Measurements from ENCODE around the gene ATP9A.

GRCh38 chr20:51750770-51751388, 17.3 kb downstream of the ATP9A start:
- no peak for TF ChIP-seq CTCF (IDR thresholded peaks at IDR 0.05)
- no peak for TF ChIP-seq POLR2A (IDR thresholded peaks at IDR 0.05)

All from tibial nerve (tissue), 3 donors.